Measurements from ENCODE around the gene ELL. TPM values are rescaled to one million over a fixed set of nuclear protein-coding genes. Genes with fewer than 3 reads are reported as not detected.

ELL gene
- total RNA-seq, 1 experiment from 2014 or later = 17.0 TPM

DNA sequence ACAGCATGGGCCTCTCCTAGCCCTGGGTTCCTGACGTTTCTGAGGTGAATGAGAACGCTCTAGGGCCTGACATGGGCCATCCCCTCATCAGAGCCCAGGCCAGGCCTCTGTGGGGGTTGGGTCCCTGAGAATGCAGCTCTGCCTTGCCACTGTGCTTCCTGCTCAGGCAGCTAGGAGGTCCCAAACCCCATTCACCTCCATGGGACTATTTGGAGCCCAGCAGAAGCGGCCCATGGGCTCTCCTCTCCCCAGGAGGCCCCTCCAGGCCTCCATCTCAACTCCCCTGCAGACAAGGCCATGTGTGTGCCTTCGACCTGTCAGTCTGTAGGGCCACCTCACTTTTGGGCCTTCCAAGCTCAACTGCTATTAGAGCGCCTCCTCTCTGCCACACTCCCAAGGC, 36.9 kb downstream of the ELL start:
- Mint-ChIP-seq H3K9me3 (no peaks in the 10 kb centered on the region; a peak in 1 of 5 replicates), H3K4me1 (peaks cover 27 to 35% of the 10 kb centered on the region in 2 experiments), H3K27me3 (ENCODE audit: low read depth) (no peaks in the 10 kb centered on the region), H3K36me3 (ENCODE audit: insufficient read depth in 1 of 3, low read depth in 3 of 3) (peaks cover 2 to 3% (median 3%) of the 10 kb centered on the region in 3 experiments; a peak in 3 of 7 replicates), H3K4me3 (no peak overlapping the region), H3K27ac (peak overlapping the region in 1 of 3 experiments; percentile 58; a peak in 1 of 7 replicates)
- Histone ChIP-seq H3K56ac (ENCODE audit: insufficient read length, low read depth, low read length) (no peak overlapping the region), H3K9ac (ENCODE audit: extremely low read depth, insufficient read length, low read length) (no peak overlapping the region), H4K91ac (ENCODE audit: insufficient read length, low read depth, low read length) (no peak overlapping the region), H3K4me2 (ENCODE audit: insufficient read depth, insufficient read length, low read length) (no peak overlapping the region), H3K79me2 (ENCODE audit: insufficient read depth, low read length) (no peaks in the 10 kb centered on the region; the same call in 1 of the 2 replicates), H3K4me1 (ENCODE audit: insufficient read depth, low read length) (no peaks in the 10 kb centered on the region), H3K9me3 (ENCODE audit: control insufficient read depth, low read depth, low read length) (no peaks in the 10 kb centered on the region), H2AK5ac (ENCODE audit: insufficient read length, low read length) (no peak overlapping the region), H4K8ac (replicated peaks; ENCODE audit: insufficient read length, low read depth, low read length) (no peak overlapping the region), H2BK12ac (ENCODE audit: insufficient read length, low read depth, low read length) (no peak overlapping the region), H3K27me3 (ENCODE audit: insufficient read depth, low read length) (no peaks in the 10 kb centered on the region), H3K18ac (ENCODE audit: insufficient read length, low read depth, low read length) (no peak overlapping the region), H3K79me1 (ENCODE audit: insufficient read depth, low read depth, low read length, poor library complexity, severe bottlenecking) (no peaks in the 10 kb centered on the region), H2BK5ac (ENCODE audit: insufficient read length, low read length) (no peak overlapping the region), H2BK15ac (ENCODE audit: low read depth, low read length) (no peak overlapping the region), H2BK20ac (ENCODE audit: low read depth, low read length, poor library complexity, severe bottlenecking) (no peak overlapping the region), H3T11ph (ENCODE audit: low read length) (no peak overlapping the region), H3K27ac (ENCODE audit: insufficient read length, low read depth, low read length) (no peak overlapping the region), H3K4ac (ENCODE audit: low read depth, low read length) (no peak overlapping the region), H4K5ac (ENCODE audit: insufficient read length, low read depth, low read length) (no peak overlapping the region), H2AFZ (ENCODE audit: low read length) (no peak overlapping the region), H3K14ac (ENCODE audit: insufficient read depth, low read length) (no peak overlapping the region), H4K20me1 (ENCODE audit: control insufficient read depth, insufficient read depth, insufficient read length) (no peaks in the 10 kb centered on the region), H2BK120ac (ENCODE audit: low read depth, low read length, poor library complexity, severe bottlenecking) (no peak overlapping the region), H3K23ac (ENCODE audit: insufficient read length, low read depth, low read length) (no peak overlapping the region), H3K23me2 (ENCODE audit: insufficient read length, low read depth, low read length, poor library complexity, severe bottlenecking) (no peaks in the 10 kb centered on the region)
- WGBS (ENCODE audit: extremely low coverage, insufficient read length, low lambda C conversion rate) = no CpG with 5 or more reads among the region's 5 CpGs
- DNase-seq = no peak
- TF ChIP-seq, protein P1, sequence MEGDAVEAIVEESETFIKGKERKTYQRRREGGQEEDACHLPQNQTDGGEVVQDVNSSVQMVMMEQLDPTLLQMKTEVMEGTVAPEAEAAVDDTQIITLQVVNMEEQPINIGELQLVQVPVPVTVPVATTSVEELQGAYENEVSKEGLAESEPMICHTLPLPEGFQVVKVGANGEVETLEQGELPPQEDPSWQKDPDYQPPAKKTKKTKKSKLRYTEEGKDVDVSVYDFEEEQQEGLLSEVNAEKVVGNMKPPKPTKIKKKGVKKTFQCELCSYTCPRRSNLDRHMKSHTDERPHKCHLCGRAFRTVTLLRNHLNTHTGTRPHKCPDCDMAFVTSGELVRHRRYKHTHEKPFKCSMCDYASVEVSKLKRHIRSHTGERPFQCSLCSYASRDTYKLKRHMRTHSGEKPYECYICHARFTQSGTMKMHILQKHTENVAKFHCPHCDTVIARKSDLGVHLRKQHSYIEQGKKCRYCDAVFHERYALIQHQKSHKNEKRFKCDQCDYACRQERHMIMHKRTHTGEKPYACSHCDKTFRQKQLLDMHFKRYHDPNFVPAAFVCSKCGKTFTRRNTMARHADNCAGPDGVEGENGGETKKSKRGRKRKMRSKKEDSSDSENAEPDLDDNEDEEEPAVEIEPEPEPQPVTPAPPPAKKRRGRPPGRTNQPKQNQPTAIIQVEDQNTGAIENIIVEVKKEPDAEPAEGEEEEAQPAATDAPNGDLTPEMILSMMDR (conservative IDR thresholded peaks at IDR 0.05) = peak; percentile 50; the same call in 2 of the 3 replicates
